ENCODE measurements around the gene LSS.
"Not testable (repeated sequence)": the region's sequence is repeated elsewhere in the genome, so short reads cannot be mapped to it uniquely, and the experiment has no call there.

The LSS gene

GRCh38 chr21:46205166-46205565 is 23.4 kb downstream of the LSS start:
- H4K8ac ChIP-seq (ENCODE audit: low read depth, low read length), result no peak overlapping the region
- no peak overlapping the region for H2BK15ac ChIP-seq (ENCODE audit: low read length)
- no peak for DNase-seq (ENCODE audit: low spot score)
- H2BK120ac ChIP-seq (ENCODE audit: low read depth, low read length), result no peak overlapping the region
- no peak overlapping the region for H4K91ac ChIP-seq (ENCODE audit: low read depth, low read length, poor library complexity)
- H3K18ac ChIP-seq (ENCODE audit: low read length), result no peak overlapping the region
- WGBS, 2 donors (ENCODE audit: extremely low coverage in 2 of 2, insufficient read length in 2 of 2, insufficient replicate concordance in 1 of 2), result no CpG with 5 or more reads among the region's 18 CpGs
- H3K27ac ChIP-seq (replicated peaks; ENCODE audit: low read length), result no peak overlapping the region
- no peak overlapping the region for H3K9ac ChIP-seq (ENCODE audit: low read depth, low read length, poor library complexity)
- H2AFZ ChIP-seq (ENCODE audit: low read length), result no peak overlapping the region
- no peak overlapping the region for H3K14ac ChIP-seq (ENCODE audit: low read length)
- no peak overlapping the region for H2AK5ac ChIP-seq (ENCODE audit: low read depth, low read length)
- peaks cover 59 to 88% of the 10 kb centered on the region in 2 donors for H3K36me3 ChIP-seq (replicated peaks in 1 of 2; ENCODE audit: control insufficient read depth in 2 of 2, insufficient read depth in 2 of 2, low read length in 2 of 2)
- H3K79me1 ChIP-seq (ENCODE audit: low read depth, low read length), result peaks cover 7% of the 10 kb centered on the region
- H3K4ac ChIP-seq (ENCODE audit: low read length), result no peak overlapping the region
- H3K4me1 ChIP-seq (ENCODE audit: control insufficient read depth in 2 of 2, insufficient read depth in 1 of 2, low read depth in 1 of 2, low read length in 2 of 2), result peaks cover 0 to 8% of the 10 kb centered on the region in 2 donors
- H3K9me3 ChIP-seq (replicated peaks in 1 of 2; ENCODE audit: control insufficient read depth in 2 of 2, insufficient read depth in 1 of 2, low read depth in 1 of 2, low read length in 2 of 2), result peaks cover 5 to 8% of the 10 kb centered on the region in 2 donors
- H2BK12ac ChIP-seq (ENCODE audit: low read length), result no peak overlapping the region
- H3K4me3 ChIP-seq (ENCODE audit: low read length in 2 of 2), result no peak overlapping the region
- H2BK5ac ChIP-seq (ENCODE audit: low read length), result no peak overlapping the region
- H3K23ac ChIP-seq (ENCODE audit: low read depth, low read length, poor library complexity), result peak overlapping the region; percentile 10
- H3K27me3 ChIP-seq (ENCODE audit: control insufficient read depth in 3 of 3, insufficient read depth in 3 of 3, low read depth in 1 of 3, low read length in 3 of 3), result no peaks in the 10 kb centered on the region
- H3K4me2 ChIP-seq (ENCODE audit: insufficient read depth, low read length, poor library complexity, severe bottlenecking), result no peak overlapping the region

GRCh38 chr21:46203203-46203600 is 25.4 kb downstream of the LSS start:
- no peak for DNase-seq (ENCODE audit: low spot score)
- Histone ChIP-seq H4K91ac (ENCODE audit: low read depth, low read length, poor library complexity) (no peak overlapping the region), H3K4me2 (ENCODE audit: insufficient read depth, low read length, poor library complexity, severe bottlenecking) (no peak overlapping the region), H2AFZ (ENCODE audit: low read length) (no peak overlapping the region), H2AK5ac (ENCODE audit: low read depth, low read length) (no peak overlapping the region), H3K18ac (ENCODE audit: low read length) (no peak overlapping the region), H3K4ac (ENCODE audit: low read length) (no peak overlapping the region), H3K27me3 (ENCODE audit: control insufficient read depth in 3 of 3, insufficient read depth in 3 of 3, low read depth in 1 of 3, low read length in 3 of 3) (no peaks in the 10 kb centered on the region), H3K23ac (ENCODE audit: low read depth, low read length, poor library complexity) (no peak overlapping the region), H3K4me3 (ENCODE audit: low read length in 2 of 2) (no peak overlapping the region), H3K27ac (replicated peaks; ENCODE audit: low read length) (peak overlapping the region; percentile 23), H3K36me3 (replicated peaks in 1 of 2; ENCODE audit: control insufficient read depth in 2 of 2, insufficient read depth in 2 of 2, low read length in 2 of 2) (peaks cover 53 to 91% of the 10 kb centered on the region in 2 donors), H4K8ac (ENCODE audit: low read depth, low read length) (no peak overlapping the region), H2BK5ac (ENCODE audit: low read length) (no peak overlapping the region), H3K79me1 (ENCODE audit: low read depth, low read length) (peaks cover 6% of the 10 kb centered on the region), H3K4me1 (ENCODE audit: control insufficient read depth in 2 of 2, insufficient read depth in 1 of 2, low read depth in 1 of 2, low read length in 2 of 2) (peaks cover 0 to 8% of the 10 kb centered on the region in 2 donors), H3K9me3 (replicated peaks in 1 of 2; ENCODE audit: control insufficient read depth in 2 of 2, insufficient read depth in 1 of 2, low read depth in 1 of 2, low read length in 2 of 2) (peaks cover 5 to 17% of the 10 kb centered on the region in 2 donors), H3K14ac (ENCODE audit: low read length) (no peak overlapping the region), H2BK12ac (ENCODE audit: low read length) (no peak overlapping the region), H3K9ac (ENCODE audit: low read depth, low read length, poor library complexity) (no peak overlapping the region), H2BK15ac (ENCODE audit: low read length) (no peak overlapping the region), H2BK120ac (ENCODE audit: low read depth, low read length) (no peak overlapping the region)
- WGBS, 2 donors (ENCODE audit: extremely low coverage in 2 of 2, insufficient read length in 2 of 2, insufficient replicate concordance in 1 of 2), result no CpG with 5 or more reads among the region's 8 CpGs

GRCh38 chr21:46202592-46203202 is 25.9 kb downstream of the LSS start:
- Histone ChIP-seq H3K18ac (ENCODE audit: low read length) (peak overlapping the region; percentile 65), H3K79me1 (ENCODE audit: low read depth, low read length) (peaks cover 6% of the 10 kb centered on the region), H3K9me3 (replicated peaks in 1 of 2; ENCODE audit: control insufficient read depth in 2 of 2, insufficient read depth in 1 of 2, low read depth in 1 of 2, low read length in 2 of 2) (peaks cover 5 to 17% of the 10 kb centered on the region in 2 donors), H2BK15ac (ENCODE audit: low read length) (no peak overlapping the region), H3K36me3 (replicated peaks in 1 of 2; ENCODE audit: control insufficient read depth in 2 of 2, insufficient read depth in 2 of 2, low read length in 2 of 2) (peaks cover 48 to 91% of the 10 kb centered on the region in 2 donors), H3K27ac (replicated peaks; ENCODE audit: low read length) (peak overlapping the region; percentile 23), H4K91ac (ENCODE audit: low read depth, low read length, poor library complexity) (no peak overlapping the region), H3K27me3 (ENCODE audit: control insufficient read depth in 3 of 3, insufficient read depth in 3 of 3, low read depth in 1 of 3, low read length in 3 of 3) (no peaks in the 10 kb centered on the region), H2BK5ac (ENCODE audit: low read length) (no peak overlapping the region), H3K23ac (ENCODE audit: low read depth, low read length, poor library complexity) (no peak overlapping the region), H3K14ac (ENCODE audit: low read length) (peak overlapping the region; percentile 75), H2AK5ac (ENCODE audit: low read depth, low read length) (no peak overlapping the region), H3K4me1 (ENCODE audit: control insufficient read depth in 2 of 2, insufficient read depth in 1 of 2, low read depth in 1 of 2, low read length in 2 of 2) (peaks cover 0 to 8% of the 10 kb centered on the region in 2 donors), H2BK120ac (ENCODE audit: low read depth, low read length) (no peak overlapping the region), H3K4me3 (ENCODE audit: low read length in 2 of 2) (no peak overlapping the region), H2BK12ac (ENCODE audit: low read length) (peak overlapping the region; percentile 41), H3K4me2 (ENCODE audit: insufficient read depth, low read length, poor library complexity, severe bottlenecking) (no peak overlapping the region), H2AFZ (ENCODE audit: low read length) (no peak overlapping the region), H3K4ac (ENCODE audit: low read length) (no peak overlapping the region), H4K8ac (ENCODE audit: low read depth, low read length) (no peak overlapping the region), H3K9ac (ENCODE audit: low read depth, low read length, poor library complexity) (no peak overlapping the region)
- DNase-seq (ENCODE audit: low spot score), result no peak
- no CpG with 5 or more reads among the region's 6 CpGs for WGBS, 2 donors (ENCODE audit: extremely low coverage in 2 of 2, insufficient read length in 2 of 2, insufficient replicate concordance in 1 of 2)

GRCh38 chr21:46200877-46201803 is 27.4 kb downstream of the LSS start:
- peaks cover 38 to 91% of the 10 kb centered on the region in 2 donors for H3K36me3 ChIP-seq (replicated peaks in 1 of 2; ENCODE audit: control insufficient read depth in 2 of 2, insufficient read depth in 2 of 2, low read length in 2 of 2)
- not testable (repeated sequence) for H4K91ac ChIP-seq (ENCODE audit: low read depth, low read length, poor library complexity); H2BK5ac ChIP-seq (ENCODE audit: low read length); H4K8ac ChIP-seq (ENCODE audit: low read depth, low read length); H3K9ac ChIP-seq (ENCODE audit: low read depth, low read length, poor library complexity); H3K18ac ChIP-seq (ENCODE audit: low read length); H2AFZ ChIP-seq (ENCODE audit: low read length); H3K14ac ChIP-seq (ENCODE audit: low read length); H2BK15ac ChIP-seq (ENCODE audit: low read length); H2BK120ac ChIP-seq (ENCODE audit: low read depth, low read length); H3K4me1 ChIP-seq (ENCODE audit: control insufficient read depth in 2 of 2, insufficient read depth in 1 of 2, low read depth in 1 of 2, low read length in 2 of 2); H3K4me2 ChIP-seq (ENCODE audit: insufficient read depth, low read length, poor library complexity, severe bottlenecking); H3K79me1 ChIP-seq (ENCODE audit: low read depth, low read length); DNase-seq (ENCODE audit: low spot score); H3K23ac ChIP-seq (ENCODE audit: low read depth, low read length, poor library complexity); H2AK5ac ChIP-seq (ENCODE audit: low read depth, low read length); H2BK12ac ChIP-seq (ENCODE audit: low read length); H3K27me3 ChIP-seq (ENCODE audit: control insufficient read depth in 3 of 3, insufficient read depth in 3 of 3, low read depth in 1 of 3, low read length in 3 of 3); H3K4ac ChIP-seq (ENCODE audit: low read length); H3K4me3 ChIP-seq (ENCODE audit: low read length in 2 of 2); H3K27ac ChIP-seq (replicated peaks; ENCODE audit: low read length)
- peaks cover 5 to 17% of the 10 kb centered on the region in 2 donors for H3K9me3 ChIP-seq (replicated peaks in 1 of 2; ENCODE audit: control insufficient read depth in 2 of 2, insufficient read depth in 1 of 2, low read depth in 1 of 2, low read length in 2 of 2)
- no CpG with 5 or more reads among the region's 8 CpGs for WGBS, 2 donors (ENCODE audit: extremely low coverage in 2 of 2, insufficient read length in 2 of 2, insufficient replicate concordance in 1 of 2)
